HG02588 (cell line): ENCODE measurements around the gene FTL.

Source experiments
- ATAC-seq: cut with Tn5 transposase; IDR thresholded peaks from one replicate; pipeline ENCODE4 v1.9.1; 2021; ENCODE audit warnings: mild to moderate bottlenecking, moderate library complexity; ENCODE audit not compliant: unreplicated experiment

Gene FTL

GRCh38 chr19:48964205-48965039 is 687 bp upstream of the FTL start:
- no peak for ATAC-seq

GRCh38 chr19:48965806-48966540 is 864 bp downstream of the FTL start:
- peak; percentile 23 for ATAC-seq

GRCh38 chr19:48966541-48967345 is 1.6 kb downstream of the FTL start:
- no peak for ATAC-seq

GRCh38 chr19:48967346-48968178 is 2.5 kb downstream of the FTL start:
- no peak for ATAC-seq

GRCh38 chr19:48968179-48968661 is 3.1 kb downstream of the FTL start:
- ATAC-seq = no peak

- no peak for ATAC-seq
Observed at GRCh38 chr19:48968813-48969218, 3.7 kb downstream of the FTL start.

GRCh38 chr19:48969276-48970138 is 4.4 kb downstream of the FTL start:
- no peak for ATAC-seq

- ATAC-seq = no peak
Observed at GRCh38 chr19:48970139-48970766, 5.1 kb downstream of the FTL start.

GRCh38 chr19:48970923-48971395 is 5.8 kb downstream of the FTL start:
- ATAC-seq = no peak

- ATAC-seq = no peak
Observed at GRCh38 chr19:48975947-48976847, 11.1 kb downstream of the FTL start.

- ATAC-seq = no peak
Observed at GRCh38 chr19:48977061-48977460, 12.0 kb downstream of the FTL start.

- no peak for ATAC-seq
Observed at GRCh38 chr19:48982280-48982679, 17.2 kb downstream of the FTL start.

- no peak for ATAC-seq
Observed at GRCh38 chr19:48985711-48986110, 20.6 kb downstream of the FTL start.

- ATAC-seq = no peak
Observed at GRCh38 chr19:48986211-48986610, 21.1 kb downstream of the FTL start.

GRCh38 chr19:48987323-48987722 is 22.2 kb downstream of the FTL start:
- ATAC-seq = no peak

- no peak for ATAC-seq
Observed at GRCh38 chr19:48988286-48988685, 23.2 kb downstream of the FTL start.

- ATAC-seq = no peak
Observed at GRCh38 chr19:48988860-48989259, 23.8 kb downstream of the FTL start.
